GM18867 (cell line): ENCODE results near the gene SPOCK3.
"Not testable (repeated sequence)": the region's sequence is repeated elsewhere in the genome, so short reads cannot be mapped to it uniquely, and the experiment has no call there.

Experiments used
- ATAC-seq: cut with Tn5 transposase; IDR thresholded peaks from one replicate; pipeline ENCODE4 v1.9.1; 2021; ENCODE audit warnings: mild to moderate bottlenecking, moderate library complexity; ENCODE audit not compliant: unreplicated experiment

SPOCK3 gene

DNA sequence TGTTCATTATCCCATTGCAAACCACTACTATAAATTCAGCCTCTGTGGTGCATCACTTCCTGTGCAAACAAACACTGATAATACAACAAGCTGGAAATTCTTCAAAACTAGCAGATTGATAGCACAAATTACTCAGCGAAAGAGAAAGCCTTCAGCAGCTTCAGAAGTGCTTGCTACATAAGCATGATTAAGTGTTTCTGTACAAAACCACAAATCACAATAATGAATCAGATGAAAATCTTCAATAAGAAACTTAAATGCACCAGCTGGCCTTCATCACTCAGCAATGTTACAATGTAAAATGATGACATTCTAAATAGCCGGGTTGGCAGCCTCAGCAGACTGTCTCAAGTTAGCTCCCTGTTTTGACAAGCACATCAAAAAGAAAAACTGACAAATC is 262.2 kb downstream of the SPOCK3 start:
- peak; percentile 86 for ATAC-seq

DNA sequence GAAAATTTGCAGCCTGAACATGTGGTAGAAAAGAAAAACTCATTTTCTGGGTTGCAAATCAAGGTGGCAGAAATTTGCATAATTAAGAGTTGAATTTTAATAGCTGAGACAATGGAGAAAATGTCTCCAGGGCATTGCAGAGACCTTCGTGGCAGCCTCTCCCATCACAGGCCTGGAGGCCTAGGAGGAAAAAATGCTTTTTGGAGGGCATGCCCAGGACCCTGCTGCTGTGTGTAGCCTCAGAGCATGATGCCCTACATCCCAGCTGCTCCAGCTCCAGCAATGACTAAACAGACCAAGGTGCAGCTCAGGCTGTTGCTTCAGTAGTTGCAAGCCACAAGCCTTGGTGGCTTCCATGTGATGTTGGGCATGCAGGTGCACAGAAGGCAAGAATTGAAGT is 266.1 kb downstream of the SPOCK3 start:
- ATAC-seq: not testable (repeated sequence)

GRCh38 chr4:166965562-166965961 is 268.7 kb downstream of the SPOCK3 start:
- no peak for ATAC-seq

GRCh38 chr4:166957451-166957850 is 276.8 kb downstream of the SPOCK3 start:
- ATAC-seq: no peak

GRCh38 chr4:166956484-166956883 is 277.8 kb downstream of the SPOCK3 start:
- no peak for ATAC-seq

DNA sequence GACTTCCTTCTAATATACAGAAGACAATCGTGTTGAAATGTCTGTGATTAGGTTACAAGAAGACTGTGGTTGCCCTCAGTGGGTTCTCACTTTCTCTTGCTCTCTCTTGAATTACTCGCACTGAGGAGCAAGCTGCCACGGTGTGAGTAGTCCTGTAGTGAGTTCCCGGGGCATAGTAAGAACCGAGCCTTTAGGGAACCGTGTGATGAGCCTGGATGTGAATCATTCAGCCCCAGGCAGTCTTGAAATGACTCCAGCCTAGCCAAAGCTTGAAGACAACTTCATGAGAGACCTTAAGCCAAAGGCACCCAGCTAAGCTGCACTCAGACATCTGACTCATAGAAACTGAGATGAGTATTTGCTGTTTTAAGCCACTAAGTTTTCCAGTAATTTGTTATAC is 292.7 kb downstream of the SPOCK3 start:
- ATAC-seq: peak; percentile 62

- ATAC-seq: no peak
Observed at GRCh38 chr4:166930464-166930863, 303.8 kb downstream of the SPOCK3 start.

GRCh38 chr4:166924424-166924823 is 309.9 kb downstream of the SPOCK3 start:
- ATAC-seq: no peak

- no peak for ATAC-seq
Observed at GRCh38 chr4:166913926-166914325, 320.4 kb downstream of the SPOCK3 start.

DNA sequence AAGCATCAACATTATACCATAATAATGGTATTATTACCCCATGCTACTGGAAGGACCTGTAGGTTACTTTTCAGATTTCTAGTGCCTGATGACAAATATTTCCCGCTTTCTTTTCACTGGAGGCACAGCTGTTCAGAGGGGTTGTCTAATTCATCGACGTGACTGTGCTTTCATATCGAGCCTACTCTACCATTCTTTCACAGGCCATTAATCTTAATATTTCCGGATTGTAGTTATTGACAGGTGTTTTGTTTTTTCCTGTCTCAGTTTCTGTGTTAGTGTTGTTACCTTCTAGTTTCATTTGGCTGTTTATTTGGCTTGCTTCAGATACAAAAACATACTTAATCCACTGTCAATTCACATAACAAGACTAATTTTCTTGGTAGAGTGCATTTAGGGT is 330.9 kb downstream of the SPOCK3 start:
- ATAC-seq: peak; percentile 90

- no peak for ATAC-seq
Observed at GRCh38 chr4:166902941-166903340, 331.4 kb downstream of the SPOCK3 start.

GRCh38 chr4:166896254-166896653 is 338.0 kb downstream of the SPOCK3 start:
- peak; percentile 63 for ATAC-seq

- peak; percentile 5 for ATAC-seq
Observed at GRCh38 chr4:166895771-166896170, 338.5 kb downstream of the SPOCK3 start.

DNA sequence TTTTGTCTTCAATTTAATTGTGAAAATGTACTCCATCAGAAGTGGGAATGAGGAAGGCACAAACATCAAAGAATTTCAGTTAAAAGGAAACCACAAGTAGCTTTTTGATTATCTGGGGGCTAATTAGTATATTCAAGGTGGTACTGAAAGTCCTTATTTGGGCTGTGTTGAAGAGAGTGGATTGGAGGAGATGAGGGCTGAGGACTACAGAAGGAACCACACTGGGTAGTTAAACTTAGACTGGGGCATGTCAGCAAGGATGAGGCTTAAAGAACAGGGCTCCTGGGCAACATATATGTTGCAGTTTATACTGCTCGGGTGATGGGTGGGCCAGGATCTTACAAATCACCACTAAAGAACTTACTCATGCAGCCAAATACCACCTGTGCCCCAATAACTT is 346.8 kb downstream of the SPOCK3 start:
- ATAC-seq: no peak

GRCh38 chr4:166886718-166887117 is 347.6 kb downstream of the SPOCK3 start:
- no peak for ATAC-seq

DNA sequence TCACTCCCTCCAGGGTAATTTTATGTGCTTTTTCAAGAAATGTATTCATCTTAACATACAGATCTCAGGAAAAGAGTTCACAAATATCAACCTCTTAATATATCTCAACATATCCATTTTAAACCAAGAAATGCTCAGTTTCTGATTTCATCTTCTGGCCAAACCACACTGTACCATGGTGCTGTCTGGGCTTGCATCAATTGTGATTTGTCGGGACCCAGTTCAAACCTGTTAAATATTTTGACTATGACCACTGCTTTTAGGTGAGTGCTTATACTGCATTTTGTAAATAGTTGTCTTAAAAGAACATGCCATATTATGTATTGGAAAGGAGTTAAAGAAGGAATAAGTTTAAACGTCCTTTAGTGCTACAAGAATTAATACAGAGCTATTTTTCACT is 352.1 kb downstream of the SPOCK3 start:
- ATAC-seq: no peak

DNA sequence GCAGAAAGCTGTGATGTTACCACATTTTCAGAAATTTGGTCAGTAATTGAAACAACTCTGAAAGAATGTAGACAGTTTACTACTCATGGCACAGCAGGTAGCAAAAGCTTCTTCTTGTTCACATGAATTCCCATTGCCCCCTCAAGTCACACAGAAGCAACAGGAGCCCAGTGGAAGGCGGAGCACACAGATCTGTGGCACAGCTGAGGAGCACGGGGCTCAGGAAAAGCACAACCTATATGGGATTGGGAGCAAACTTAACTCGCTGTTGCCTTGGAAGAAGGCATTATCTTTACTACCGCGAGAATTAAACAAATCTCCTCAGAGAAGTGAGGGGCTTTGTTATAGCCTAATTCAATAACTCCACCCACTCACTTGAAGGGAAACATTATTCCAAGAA is 358.5 kb downstream of the SPOCK3 start:
- ATAC-seq: no peak

DNA sequence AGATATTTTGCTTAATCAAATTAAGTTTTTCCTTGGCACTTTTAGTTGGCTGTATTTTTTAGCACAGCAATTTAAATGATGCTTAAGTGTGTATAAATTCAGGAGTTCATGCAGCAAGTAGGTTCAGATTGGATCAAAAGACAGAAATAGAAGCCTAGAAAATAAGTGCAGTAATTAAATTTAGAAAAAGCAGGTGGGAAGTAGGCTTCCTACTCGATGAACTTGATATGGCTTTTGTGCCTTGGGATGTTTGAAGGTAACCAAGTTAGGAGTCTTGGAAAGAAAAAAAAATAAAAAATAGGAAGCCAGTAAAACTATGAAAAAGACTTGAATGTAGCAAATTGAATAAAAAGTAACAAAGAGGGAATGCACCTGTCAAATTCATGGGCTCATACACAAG is 372.3 kb downstream of the SPOCK3 start:
- ATAC-seq: no peak

DNA sequence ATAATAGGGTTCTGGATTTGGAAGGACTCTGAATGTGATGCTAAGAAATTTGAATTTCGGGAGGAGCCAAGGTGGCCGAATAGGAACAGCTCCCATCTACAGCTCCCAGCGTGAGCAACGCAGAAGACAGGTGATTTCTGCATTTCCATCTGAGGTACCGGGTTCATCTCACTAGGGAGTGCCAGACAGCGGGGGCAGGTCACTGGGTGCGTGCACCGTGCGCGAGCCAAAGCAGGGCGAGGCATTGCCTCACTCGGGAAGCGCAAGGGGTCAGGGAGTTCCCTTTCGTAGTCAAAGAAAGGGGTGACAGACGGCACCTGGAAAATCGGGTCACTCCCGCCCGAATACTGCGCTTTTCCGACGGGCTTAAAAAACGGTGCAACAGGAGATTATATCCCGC is 383.9 kb downstream of the SPOCK3 start:
- ATAC-seq: not testable (repeated sequence)

GRCh38 chr4:166846939-166847338 is 387.4 kb downstream of the SPOCK3 start:
- peak; percentile 64 for ATAC-seq

DNA sequence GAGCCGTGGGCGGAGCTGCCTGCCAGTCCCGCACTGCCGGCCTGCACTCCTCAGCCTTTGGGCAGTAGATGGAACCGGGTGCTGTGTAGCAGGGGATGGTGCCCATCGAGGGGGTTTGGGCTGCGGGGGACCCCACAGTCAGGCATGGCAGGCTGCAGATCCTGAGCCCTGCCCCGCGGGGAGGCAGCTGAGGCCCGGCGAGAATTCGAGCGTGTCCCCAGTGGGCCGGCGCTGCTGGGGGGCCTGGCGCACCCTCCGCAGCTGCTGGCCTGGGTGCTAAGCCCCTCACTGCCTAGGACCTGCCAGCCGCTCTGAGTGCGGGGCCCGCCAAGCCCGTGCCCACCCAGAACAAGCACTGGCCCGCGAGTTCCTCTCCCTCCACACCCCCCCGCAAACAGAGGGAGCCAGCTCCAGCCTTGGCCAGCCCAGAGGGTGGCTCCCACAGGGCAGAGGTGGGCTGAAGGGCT is 391.5 kb downstream of the SPOCK3 start:
- no peak for ATAC-seq

DNA sequence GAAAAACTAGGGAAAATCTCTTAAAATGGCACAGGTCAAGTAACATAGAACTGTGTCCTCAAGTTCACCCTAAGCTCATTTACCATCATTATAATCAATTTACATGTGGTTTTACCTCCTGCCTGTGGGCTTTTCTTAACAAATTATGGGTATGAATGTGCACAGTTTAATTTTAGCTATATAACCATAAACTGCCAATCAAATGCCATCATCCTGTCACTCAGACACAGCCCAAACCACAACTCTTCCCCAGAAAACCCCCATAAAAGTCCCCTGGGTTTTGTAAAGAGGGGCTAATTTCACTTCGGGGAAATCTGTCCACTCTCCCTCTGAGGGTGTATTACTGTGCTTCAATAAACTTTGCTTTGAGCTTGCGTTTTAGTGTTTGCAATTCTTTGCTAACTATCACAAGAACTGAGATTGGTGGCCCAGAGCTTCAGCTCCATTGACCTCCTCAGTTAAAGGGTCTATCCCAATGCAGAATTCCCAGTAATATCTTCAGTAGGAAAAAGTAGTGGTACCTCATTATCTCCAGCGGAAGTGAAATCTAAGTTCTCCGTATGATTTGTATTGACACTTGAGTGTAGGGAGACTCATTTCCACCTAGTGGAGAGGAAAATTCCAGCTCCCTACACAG is 394.6 kb downstream of the SPOCK3 start:
- peak; percentile 88 for ATAC-seq

DNA sequence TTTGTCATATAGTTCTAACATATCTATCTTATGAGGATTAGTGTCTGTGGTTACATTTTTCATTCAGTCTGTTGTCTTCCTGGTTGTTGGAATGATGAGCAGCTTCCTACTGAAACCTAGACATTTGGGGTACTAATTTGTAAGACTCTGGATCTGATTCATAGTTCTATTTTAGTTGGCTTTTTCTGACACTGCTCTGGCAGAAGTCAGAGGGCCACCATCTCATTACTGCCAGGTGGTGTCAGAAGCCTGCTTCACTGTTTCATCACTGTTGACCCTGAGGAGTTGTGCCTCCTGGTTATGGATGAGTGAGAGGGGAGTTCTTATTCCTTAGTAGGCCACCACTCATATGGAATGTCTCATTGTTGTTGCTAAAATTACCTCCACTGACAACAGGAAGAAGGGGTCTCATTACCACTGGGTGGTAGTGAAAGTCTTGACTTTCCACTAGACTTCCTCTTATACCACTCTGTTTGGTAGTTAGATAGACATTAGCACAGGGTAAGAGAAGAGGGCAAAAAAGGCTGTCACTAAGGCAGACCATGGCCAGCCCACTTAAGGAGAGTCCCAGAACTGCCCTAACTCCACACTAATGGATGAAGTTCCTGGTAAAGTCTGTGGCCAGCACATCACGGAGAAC is 395.2 kb downstream of the SPOCK3 start:
- peak; percentile 64 for ATAC-seq
